ENCODE measurements around the gene BMP8B.
"Not testable (repeated sequence)": the region's sequence is repeated elsewhere in the genome, so short reads cannot be mapped to it uniquely, and the experiment has no call there.

BMP8B gene

GRCh38 chr1:39776886-39777285 is 11.8 kb downstream of the BMP8B start:
- DNase-seq, result no peak

GRCh38 chr1:39776400-39776713 is 12.3 kb downstream of the BMP8B start:
- DNase-seq, result no peak

GRCh38 chr1:39775676-39776399 is 12.8 kb downstream of the BMP8B start:
- not testable (repeated sequence) for DNase-seq

- not testable (repeated sequence) for DNase-seq
Observed at GRCh38 chr1:39775141-39775540, 13.5 kb downstream of the BMP8B start.

GRCh38 chr1:39773369-39773979 is 15.2 kb downstream of the BMP8B start:
- not testable (repeated sequence) for DNase-seq

GRCh38 chr1:39771022-39771532 is 17.6 kb downstream of the BMP8B start, which contains the start of gene OXCT2:
OXCT2 (minus strand) TSS chr1:39771348; CDS start chr1:39771255, 93 bp downstream.
- DNase-seq, result not testable (repeated sequence)

GRCh38 chr1:39770100-39771021 is 18.3 kb downstream of the BMP8B start:
- not testable (repeated sequence) for DNase-seq

GRCh38 chr1:39769502-39769901 is 19.2 kb downstream of the BMP8B start:
- DNase-seq, result not testable (repeated sequence)

GRCh38 chr1:39766466-39766865 is 22.2 kb downstream of the BMP8B start:
- not testable (repeated sequence) for DNase-seq

GRCh38 chr1:39764512-39764911 is 24.2 kb downstream of the BMP8B start:
- DNase-seq, result not testable (repeated sequence)

GRCh38 chr1:39763619-39764374 is 24.9 kb downstream of the BMP8B start:
- not testable (repeated sequence) for DNase-seq

- no peak for DNase-seq
Observed at GRCh38 chr1:39762550-39763540, 25.8 kb downstream of the BMP8B start.

GRCh38 chr1:39761557-39762260 is 27.0 kb downstream of the BMP8B start:
- DNase-seq, result no peak

GRCh38 chr1:39761016-39761415 is 27.6 kb downstream of the BMP8B start:
- DNase-seq, result no peak

- no peak for DNase-seq
Observed at GRCh38 chr1:39760074-39761008, 28.3 kb downstream of the BMP8B start.

GRCh38 chr1:39759436-39759726 is 29.3 kb downstream of the BMP8B start:
- DNase-seq, result no peak

GRCh38 chr1:39758556-39759435 is 29.9 kb downstream of the BMP8B start:
- DNase-seq, result no peak

- no peak for DNase-seq
Observed at GRCh38 chr1:39757501-39757900, 31.2 kb downstream of the BMP8B start.

Data from NCI-H146 (cell line).